Duodenal mucosa (tissue), 2 donors: Measurements from ENCODE around the gene DEFB121.
"Not testable (repeated sequence)": the region's sequence is repeated elsewhere in the genome, so short reads cannot be mapped to it uniquely, and the experiment has no call there.

Experiments used
- H3K27ac ChIP-seq: one replicate; pipeline ENCODE4 v1.7.0; 2013; ENCODE audit warnings: low read depth, low read length
- H3K27me3 ChIP-seq, 2 donors: one replicate each; pipeline ENCODE4 v1.7.0; 2013; ENCODE audit warnings: low read length in 2 of 2, control low read depth in 1 of 2; ENCODE audit not compliant: insufficient read depth in 2 of 2, control insufficient read depth in 1 of 2
- H3K36me3 ChIP-seq, 2 donors: one replicate each; pipeline ENCODE4 v1.7.0; 2013; ENCODE audit warnings: low read length in 2 of 2, control low read depth in 1 of 2; ENCODE audit not compliant: insufficient read depth in 2 of 2, control insufficient read depth in 1 of 2
- H3K4me1 ChIP-seq, 2 donors: one replicate each; pipeline ENCODE4 v1.7.0; 2013; ENCODE audit warnings: low read length in 2 of 2, control low read depth in 1 of 2; ENCODE audit not compliant: insufficient read depth in 2 of 2, control insufficient read depth in 1 of 2
- H3K4me3 ChIP-seq, 2 donors: one replicate each; pipeline ENCODE4 v1.7.0; 2013; ENCODE audit warnings: low read length in 2 of 2, low read depth in 1 of 2
- H3K9ac ChIP-seq, 2 donors: one replicate each; pipeline ENCODE4 v1.7.0; 2013; ENCODE audit warnings: low read length in 2 of 2, low read depth in 1 of 2
- H3K9me3 ChIP-seq, 2 donors: one replicate each; pipeline ENCODE4 v1.7.0; 2013; ENCODE audit warnings: low read length in 2 of 2, control low read depth in 1 of 2; ENCODE audit not compliant: control insufficient read depth in 1 of 2

The DEFB121 gene

DNA sequence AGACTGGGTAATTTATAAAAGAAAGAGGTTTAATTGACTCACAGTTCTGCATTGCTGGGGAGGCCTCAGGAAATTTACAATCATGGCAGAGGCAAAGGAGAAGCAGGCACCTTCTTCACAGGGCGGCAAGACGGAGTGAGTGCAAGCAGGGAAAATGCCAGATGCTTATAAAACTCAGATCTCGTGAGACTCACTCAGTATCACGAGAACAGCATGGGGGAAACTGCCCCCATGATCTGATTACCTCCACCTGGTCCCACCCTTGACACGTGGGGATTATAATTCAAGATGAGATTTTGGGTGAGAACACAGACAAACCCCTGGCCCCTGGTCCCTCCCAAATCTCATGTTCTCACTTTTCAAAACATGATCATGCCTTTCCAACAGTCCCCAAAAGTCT is 41.7 kb downstream of the DEFB121 start:
- not testable (repeated sequence) for H3K36me3 ChIP-seq, H3K9ac ChIP-seq, H3K27ac ChIP-seq, H3K9me3 ChIP-seq, H3K4me1 ChIP-seq, H3K4me3 ChIP-seq, H3K27me3 ChIP-seq

- Histone ChIP-seq H3K9ac (no peak overlapping the region), H3K9me3 (peaks cover 0 to 7% of the 10 kb centered on the region in 2 donors), H3K36me3 (no peaks in the 10 kb centered on the region), H3K27ac (no peak overlapping the region), H3K27me3 (no peaks in the 10 kb centered on the region), H3K4me3 (no peak overlapping the region), H3K4me1 (no peaks in the 10 kb centered on the region)
Measured at GRCh38 chr20:31363295-31363694, 42.7 kb downstream of the DEFB121 start.

- H3K9me3 ChIP-seq: peaks cover 3% of the 10 kb centered on the region in 2 donors
- H3K27ac ChIP-seq: no peak overlapping the region
- H3K9ac ChIP-seq: no peak overlapping the region
- no peaks in the 10 kb centered on the region for H3K36me3 ChIP-seq
- H3K27me3 ChIP-seq: no peaks in the 10 kb centered on the region
- no peaks in the 10 kb centered on the region for H3K4me1 ChIP-seq
- H3K4me3 ChIP-seq: no peak overlapping the region
Measured at GRCh38 chr20:31355981-31356380, 50.0 kb downstream of the DEFB121 start.
